GM11168 (cell line): ENCODE results near the gene THADA.

Source experiments
- in situ Hi-C: fragments of 300-500 bp; cut with MboI; formaldehyde crosslinking; loops from one replicate; pipeline ENCODE4 v1.12.0; 2022; ENCODE audit warnings: low sequenced_read_pairs; ENCODE audit not compliant: unreplicated experiment

Gene THADA

GRCh38 chr2:43222475-43223309 lies 373.1 kb downstream of the THADA start:
- in situ Hi-C loops: no loop called here

GRCh38 chr2:43221763-43222474 lies 373.9 kb downstream of the THADA start:
- in situ Hi-C loops: no loop called here

GRCh38 chr2:43221124-43221762 lies 374.6 kb downstream of the THADA start:
- in situ Hi-C loops: no loop called here

DNA sequence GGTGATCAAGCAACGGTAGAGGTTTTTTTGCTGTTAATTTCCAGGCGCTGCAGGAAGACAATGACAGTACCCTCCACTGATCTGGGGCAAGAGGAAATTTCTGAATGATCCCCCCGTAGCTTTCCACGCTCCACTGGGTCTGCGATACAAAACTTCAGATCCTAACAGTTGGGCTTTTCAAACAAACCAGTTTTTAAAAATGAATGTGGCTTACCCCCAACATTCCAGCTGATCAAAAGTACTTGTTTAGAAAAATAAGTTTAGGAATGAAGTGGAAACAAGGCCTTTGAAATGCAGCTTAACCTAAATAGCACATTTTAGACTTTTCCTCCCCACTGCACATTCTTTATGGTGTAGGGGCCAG lies 375.1 kb downstream of the THADA start:
- in situ Hi-C loops: no loop called here

GRCh38 chr2:43220229-43220751 lies 375.5 kb downstream of the THADA start:
- in situ Hi-C loops: no loop called here

GRCh38 chr2:43219383-43220228 lies 376.2 kb downstream of the THADA start:
- in situ Hi-C loops: no loop called here

DNA sequence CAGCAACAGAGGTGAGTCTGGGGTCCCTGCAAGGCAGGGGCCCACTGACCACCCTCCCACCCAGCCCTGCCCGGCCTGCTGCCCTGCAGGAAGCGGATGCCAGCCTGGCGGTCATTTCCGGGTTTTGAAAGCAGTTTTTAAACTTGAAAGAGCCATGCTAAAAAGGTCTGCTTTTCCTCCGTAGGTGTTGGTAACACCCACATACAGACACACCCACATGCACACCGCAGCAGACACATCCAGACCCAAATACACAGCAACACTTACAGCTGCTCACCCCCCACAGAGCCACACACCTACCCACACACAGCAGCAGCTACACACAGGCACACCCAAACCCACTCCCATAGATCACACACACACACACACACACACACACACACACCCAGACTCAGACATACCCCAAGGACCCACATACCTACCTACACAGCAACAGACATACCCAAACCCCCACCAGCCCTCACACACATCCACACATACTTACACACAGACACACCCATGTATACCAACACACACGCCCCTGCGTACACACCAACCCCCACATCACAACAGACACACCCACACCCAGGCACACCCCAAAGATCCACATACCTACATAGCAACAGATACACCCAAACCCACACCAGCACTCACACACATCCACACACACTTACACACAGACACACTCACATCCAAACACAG lies 377.0 kb downstream of the THADA start:
- in situ Hi-C loops: no loop called here

GRCh38 chr2:43218155-43218701 lies 377.6 kb downstream of the THADA start:
- in situ Hi-C loops: no loop called here

- in situ Hi-C loops: no loop called here
Observed at GRCh38 chr2:43217228-43218154, 378.3 kb downstream of the THADA start.

GRCh38 chr2:43216629-43217028 lies 379.2 kb downstream of the THADA start:
- in situ Hi-C loops: no loop called here

DNA sequence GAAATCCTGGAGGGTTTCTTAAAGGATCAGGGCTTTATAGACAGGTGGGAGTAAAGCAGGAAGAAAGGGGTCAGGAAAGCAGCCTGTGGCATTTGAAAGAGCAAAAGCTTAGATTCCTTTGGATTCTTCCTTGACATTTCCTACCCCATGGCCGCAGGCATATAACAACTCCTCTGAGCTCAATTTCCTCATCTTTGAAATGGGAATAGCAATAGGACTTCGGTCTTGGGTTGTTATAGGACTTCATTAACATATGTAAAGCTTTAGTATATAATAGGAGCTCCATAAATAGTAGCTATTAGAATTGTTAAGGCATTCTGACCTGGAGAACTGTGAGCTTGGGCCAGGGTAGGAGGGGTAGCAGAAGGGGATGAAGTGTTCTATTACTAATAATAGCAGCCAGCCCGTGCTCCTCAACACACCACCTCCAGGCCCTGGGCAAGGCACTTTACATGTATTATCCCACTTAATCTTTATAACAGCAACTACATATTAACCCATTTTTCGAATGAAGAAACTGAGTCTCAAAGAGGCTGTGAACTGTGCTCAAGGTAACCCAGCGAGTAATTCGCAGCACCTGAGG lies 380.1 kb downstream of the THADA start:
- in situ Hi-C loops: no loop called here

DNA sequence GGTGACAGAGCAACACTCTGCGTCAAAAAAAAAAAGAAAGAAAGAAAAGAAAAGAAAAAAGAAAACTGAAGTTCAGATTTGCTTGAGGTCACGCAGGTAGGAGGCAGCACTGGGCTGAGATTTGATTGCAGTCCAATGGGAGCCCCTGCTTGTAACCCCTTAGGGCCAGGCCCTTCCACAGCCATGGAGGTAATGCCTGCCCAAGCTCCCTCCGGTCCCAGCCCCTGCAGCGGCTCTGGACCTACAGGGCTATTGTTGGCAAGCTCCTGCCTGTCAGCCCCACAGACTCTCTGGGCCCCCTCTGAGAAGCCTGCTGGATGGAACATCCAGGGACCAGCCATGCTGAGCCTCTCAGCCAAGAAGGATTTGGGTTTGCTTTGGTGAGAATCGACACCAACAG lies 381.6 kb downstream of the THADA start:
- in situ Hi-C loops: no loop called here

GRCh38 chr2:43212931-43213330 lies 382.9 kb downstream of the THADA start:
- in situ Hi-C loops: no loop called here

GRCh38 chr2:43212216-43212835 lies 383.5 kb downstream of the THADA start:
- in situ Hi-C loops: no loop called here

DNA sequence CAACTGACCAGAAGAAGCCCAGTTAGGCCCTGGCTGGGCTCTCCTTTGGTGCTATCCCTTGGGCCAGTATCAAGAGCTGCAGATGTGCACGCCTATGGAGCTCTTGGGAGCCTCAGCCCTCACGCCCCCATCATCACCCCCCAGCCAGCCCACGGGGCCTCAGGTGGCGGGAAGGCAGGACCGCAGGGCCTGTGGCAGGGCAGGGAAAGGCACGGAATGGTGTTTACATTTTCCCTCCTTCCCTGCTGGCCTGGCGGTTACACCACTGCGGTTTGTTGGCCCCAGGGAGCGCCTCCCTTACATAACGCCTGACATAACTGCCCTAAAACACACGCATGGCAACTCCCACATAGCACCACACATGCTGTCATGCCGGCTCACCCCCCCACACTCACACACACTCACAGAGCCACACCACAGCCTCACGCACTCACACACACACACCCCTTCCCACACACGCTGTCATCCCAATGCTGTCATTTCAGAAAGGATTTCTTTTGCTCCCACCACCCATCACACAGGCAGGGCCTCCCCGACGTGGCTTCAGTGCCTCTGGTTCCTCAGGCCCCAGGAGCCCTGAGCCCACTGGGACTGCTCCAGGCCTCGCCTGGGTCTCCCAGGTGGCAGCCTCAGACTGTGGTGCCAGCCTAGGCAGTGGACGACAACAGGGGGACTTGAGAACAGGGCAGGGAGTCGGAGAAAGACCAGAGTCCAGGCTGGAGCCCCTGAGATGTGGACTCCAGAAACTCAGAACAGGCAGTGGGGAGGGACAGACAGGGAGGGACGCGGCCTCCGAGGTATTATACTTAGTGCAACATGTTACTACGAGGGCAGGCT lies 385.2 kb downstream of the THADA start:
- in situ Hi-C loops: no loop called here

- in situ Hi-C loops: no loop called here
Observed at GRCh38 chr2:43210125-43210466, 385.7 kb downstream of the THADA start.
